Activated CD4-positive, alpha-beta T cell treated with anti-CD3 and anti-CD28 coated beads for 48 hours (primary cell): ENCODE measurements around the gene KIF26B.
"Not testable (repeated sequence)": the region's sequence is repeated elsewhere in the genome, so short reads cannot be mapped to it uniquely, and the experiment has no call there.

Experiments
- DNase-seq: peaks from one replicate; pipeline ENCODE4 v3.0.0-alpha.2; 2020

The KIF26B gene

GRCh38 chr1:245288796-245289195 is 134.0 kb downstream of the KIF26B start:
- no peak for DNase-seq

- DNase-seq: no peak
Observed at GRCh38 chr1:245290836-245291235, 136.1 kb downstream of the KIF26B start.

DNA sequence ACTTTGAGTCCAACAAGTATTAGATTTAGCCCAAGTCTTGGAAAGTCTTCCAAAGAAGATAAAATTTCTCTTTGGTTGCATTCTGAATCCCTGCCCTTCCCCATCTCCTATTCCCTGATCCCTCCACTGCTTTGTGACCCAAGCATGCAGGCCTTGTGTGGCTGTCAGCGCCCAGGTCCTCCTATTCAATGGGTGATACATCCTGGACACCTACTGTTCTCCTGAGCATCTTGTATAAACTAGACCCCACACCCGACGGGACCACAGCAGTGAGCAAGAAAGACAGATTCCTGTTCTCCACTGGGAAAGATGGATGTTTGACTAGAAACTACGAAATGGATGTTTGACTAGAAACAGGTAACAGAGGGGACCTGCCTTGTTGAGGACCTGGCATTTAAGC is 136.6 kb downstream of the KIF26B start:
- no peak for DNase-seq

GRCh38 chr1:245292141-245292540 is 137.4 kb downstream of the KIF26B start:
- no peak for DNase-seq

DNA sequence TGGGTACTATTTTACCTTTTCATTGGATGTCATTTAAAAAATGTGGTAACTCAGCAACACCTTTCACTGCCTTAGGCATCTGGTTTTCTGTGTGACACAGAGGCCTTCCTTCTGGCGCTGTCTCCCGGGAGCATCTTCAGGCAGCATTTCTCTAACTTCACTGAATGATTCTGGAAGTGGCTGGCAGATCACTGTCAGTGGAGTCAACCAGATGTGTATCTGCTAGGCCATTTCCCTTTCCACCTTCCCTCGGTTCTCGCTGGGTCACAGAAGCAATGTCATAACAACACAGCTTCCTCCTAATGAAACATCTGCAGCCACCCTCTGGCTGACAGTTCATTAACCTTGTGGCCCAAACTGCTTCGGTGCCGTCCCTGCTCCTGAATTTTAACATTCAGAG is 137.8 kb downstream of the KIF26B start:
- no peak for DNase-seq

DNA sequence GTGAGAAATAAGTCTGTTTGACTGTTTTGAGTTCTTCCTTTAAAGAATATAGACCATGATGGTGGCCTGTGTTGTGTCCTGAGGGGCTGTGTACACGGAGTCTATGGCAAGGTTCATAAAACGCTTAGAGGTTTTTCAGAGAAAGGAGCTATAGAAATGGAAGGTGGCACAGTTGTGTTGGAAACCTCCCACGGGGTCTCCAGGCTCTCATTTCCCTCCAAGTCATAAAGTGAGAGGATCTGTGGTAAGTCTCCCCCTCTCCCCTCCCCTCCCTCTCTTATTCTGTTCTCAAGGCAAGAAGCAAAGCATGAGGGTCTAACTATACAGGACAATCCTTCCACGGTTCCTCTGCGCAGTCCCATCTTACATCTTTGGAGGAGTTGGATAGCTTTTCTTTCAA is 139.2 kb downstream of the KIF26B start:
- DNase-seq: no peak

- DNase-seq: no peak
Observed at GRCh38 chr1:245298781-245299180, 144.0 kb downstream of the KIF26B start.

GRCh38 chr1:245301162-245301580 is 146.4 kb downstream of the KIF26B start:
- no peak for DNase-seq

GRCh38 chr1:245301921-245302320 is 147.1 kb downstream of the KIF26B start:
- no peak for DNase-seq

- DNase-seq: no peak
Observed at GRCh38 chr1:245304698-245305097, 149.9 kb downstream of the KIF26B start.

- no peak for DNase-seq
Observed at GRCh38 chr1:245306020-245306419, 151.2 kb downstream of the KIF26B start.

- DNase-seq: no peak
Observed at GRCh38 chr1:245306628-245307410, 152.0 kb downstream of the KIF26B start.

- no peak for DNase-seq
Observed at GRCh38 chr1:245310571-245311531, 156.1 kb downstream of the KIF26B start.

GRCh38 chr1:245311887-245312536 is 157.2 kb downstream of the KIF26B start:
- DNase-seq: no peak

- no peak for DNase-seq
Observed at GRCh38 chr1:245313576-245313975, 158.8 kb downstream of the KIF26B start.

DNA sequence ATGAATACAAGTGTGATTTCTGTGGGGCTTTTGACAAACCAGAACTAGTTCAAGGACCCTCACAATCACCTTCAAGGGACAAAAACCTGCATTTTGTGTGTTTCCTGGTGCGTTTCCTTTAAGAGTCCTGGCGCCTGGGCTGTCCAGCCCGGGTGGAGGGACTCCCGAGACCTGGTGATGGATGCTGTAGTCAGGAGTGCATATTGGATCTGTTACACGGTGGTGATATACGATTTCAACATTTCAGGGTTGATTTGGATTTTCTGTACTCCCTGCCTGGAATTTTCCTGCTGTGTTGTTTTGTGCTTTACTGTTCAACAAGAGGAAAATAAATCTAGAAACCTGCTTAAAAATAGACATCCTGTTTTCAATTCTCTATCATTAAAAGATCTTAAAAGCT is 162.0 kb downstream of the KIF26B start:
- no peak for DNase-seq

GRCh38 chr1:245317217-245317616 is 162.4 kb downstream of the KIF26B start:
- DNase-seq: no peak

- no peak for DNase-seq
Observed at GRCh38 chr1:245319094-245319493, 164.3 kb downstream of the KIF26B start.

DNA sequence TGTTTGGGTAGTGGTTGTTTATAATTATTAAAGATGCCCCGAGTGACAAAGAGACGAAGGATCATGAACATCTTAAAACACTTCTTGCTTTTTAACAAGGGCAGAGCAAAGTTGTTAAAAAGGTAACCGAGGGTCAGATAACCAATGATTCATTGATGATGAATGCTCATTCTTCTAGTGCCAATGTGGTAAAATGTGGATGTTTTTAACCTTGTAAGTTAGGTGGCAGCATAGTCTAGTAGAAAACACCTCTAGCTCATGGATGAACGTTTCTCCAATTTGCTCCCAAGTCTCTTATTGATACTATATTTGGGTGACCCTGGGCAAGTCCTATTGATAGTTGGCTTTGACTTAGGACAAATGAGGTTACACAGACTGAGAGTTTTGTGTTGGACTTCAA is 167.9 kb downstream of the KIF26B start:
- DNase-seq: no peak

DNA sequence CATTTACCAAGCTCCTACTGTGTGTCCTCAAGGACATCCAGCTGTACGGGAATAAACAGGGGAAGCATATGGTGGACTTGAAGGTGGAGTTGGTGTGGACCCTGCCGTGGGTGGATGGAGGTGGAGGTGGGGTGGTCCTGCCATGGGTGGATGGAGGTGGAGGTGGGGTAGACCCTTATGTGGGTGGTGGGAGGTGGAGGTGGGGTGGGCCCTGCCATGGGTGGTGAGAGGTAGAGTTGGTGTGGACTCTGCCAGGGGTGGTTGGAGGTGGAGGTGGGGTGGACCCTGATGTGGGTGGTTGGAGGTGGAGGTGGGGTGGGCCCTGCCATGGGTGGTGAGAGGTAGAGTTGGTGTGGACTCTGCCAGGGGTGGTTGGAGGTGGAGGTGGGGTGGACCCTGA is 169.0 kb downstream of the KIF26B start:
- not testable (repeated sequence) for DNase-seq

- no peak for DNase-seq
Observed at GRCh38 chr1:245325922-245326795, 171.4 kb downstream of the KIF26B start.

- no peak for DNase-seq
Observed at GRCh38 chr1:245327360-245327759, 172.6 kb downstream of the KIF26B start.
